ENCODE measurements around the gene FBXO22. TPM values are rescaled to one million over a fixed set of nuclear protein-coding genes. Genes with fewer than 3 reads are reported as not detected.
"Not testable (repeated sequence)": the region's sequence is repeated elsewhere in the genome, so short reads cannot be mapped to it uniquely, and the experiment has no call there.

FBXO22 gene
- total and polyA plus RNA-seq, 11 donors, result 6.1 to 24.9 (median 19.7) TPM

- peaks cover 0 to 5% (median 0%) of the 10 kb centered on the region in 12 donors for H3K9me3 ChIP-seq
- WGBS, 4 donors, result 97 to 100% (median 99%) methylated on average over 1 of the region's 1 CpG
- no peak overlapping the region for H3K27ac ChIP-seq
- DNase-seq (no peak), ATAC-seq (no peak)
- no peak for TF ChIP-seq CTCF (IDR thresholded peaks at IDR 0.05)
- no peak for TF ChIP-seq POLR2A (IDR thresholded peaks at IDR 0.05)
- H3K36me3 ChIP-seq, result no peaks in the 10 kb centered on the region
- intact Hi-C loops (cut with DNase I), result no loop called here
- no peaks in the 10 kb centered on the region for H3K4me1 ChIP-seq
- no peak overlapping the region for H3K4me3 ChIP-seq
- peaks cover 0 to 3% (median 0%) of the 10 kb centered on the region in 9 donors for H3K27me3 ChIP-seq
These were observed 57.7 kb downstream of the FBXO22 start for GRCh38 chr15:75961331-75961730.

DNA sequence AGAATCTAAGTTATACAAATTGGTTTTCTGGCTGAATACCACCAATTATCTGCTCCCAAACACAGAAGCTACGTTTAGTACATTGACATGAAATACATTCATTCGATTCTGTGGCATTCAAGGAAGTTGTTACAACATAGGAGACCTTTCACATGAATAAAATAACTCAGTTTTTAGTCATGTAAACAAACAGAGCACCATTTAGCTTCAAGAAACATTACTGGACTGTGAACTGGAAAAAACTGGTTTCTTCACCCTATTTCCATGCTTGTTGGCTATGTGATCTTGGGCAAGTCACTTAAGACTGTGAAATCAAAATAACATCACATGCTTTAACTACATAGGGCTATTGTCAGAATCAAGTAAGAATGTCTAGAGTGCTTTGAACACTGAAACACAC, 62.4 kb downstream of the FBXO22 start:
- WGBS, 4 donors, result 66 to 75% (median 70%) methylated on average over 2 of the region's 2 CpGs
- no peaks in the 10 kb centered on the region for H3K4me1 ChIP-seq
- no peaks in the 10 kb centered on the region for H3K27me3 ChIP-seq
- TF ChIP-seq POLR2A (IDR thresholded peaks at IDR 0.05) (no peak), CTCF (IDR thresholded peaks at IDR 0.05) (no peak)
- peaks cover 0 to 5% (median 0%) of the 10 kb centered on the region in 12 donors for H3K9me3 ChIP-seq
- intact Hi-C loops (cut with DNase I), result no loop called here
- H3K4me3 ChIP-seq, result no peak overlapping the region
- ATAC-seq (no peak), DNase-seq (no peak)
- no peak overlapping the region for H3K27ac ChIP-seq
- H3K36me3 ChIP-seq, result no peaks in the 10 kb centered on the region

GRCh38 chr15:75976766-75977165, 73.1 kb downstream of the FBXO22 start:
- H3K4me3 ChIP-seq; ATAC-seq; intact Hi-C loops (cut with DNase I); H3K27ac ChIP-seq; DNase-seq; H3K36me3 ChIP-seq; H3K9me3 ChIP-seq; H3K4me1 ChIP-seq: not testable (repeated sequence)
- peaks cover 0 to 10% (median 0%) of the 10 kb centered on the region in 9 donors for H3K27me3 ChIP-seq
- 75 to 93% (median 88%) methylated on average over 1 to 3 of the region's 3 CpGs for WGBS, 4 donors

- H3K4me1 ChIP-seq, result no peaks in the 10 kb centered on the region
- no peak overlapping the region for H3K27ac ChIP-seq
- TF ChIP-seq CTCF (IDR thresholded peaks at IDR 0.05), result no peak
- TF ChIP-seq POLR2A (IDR thresholded peaks at IDR 0.05), result no peak
- 56 to 63% (median 60%) methylated on average over 2 of the region's 2 CpGs for WGBS, 4 donors
- intact Hi-C loops (cut with DNase I), result no loop called here
- no peaks in the 10 kb centered on the region for H3K36me3 ChIP-seq
- no peak overlapping the region for H3K4me3 ChIP-seq
- peaks cover 0 to 10% (median 0%) of the 10 kb centered on the region in 9 donors for H3K27me3 ChIP-seq
- DNase-seq (no peak), ATAC-seq (no peak)
- H3K9me3 ChIP-seq, result no peaks in the 10 kb centered on the region
These were observed 77.6 kb downstream of the FBXO22 start for GRCh38 chr15:75981149-75981815.

DNA sequence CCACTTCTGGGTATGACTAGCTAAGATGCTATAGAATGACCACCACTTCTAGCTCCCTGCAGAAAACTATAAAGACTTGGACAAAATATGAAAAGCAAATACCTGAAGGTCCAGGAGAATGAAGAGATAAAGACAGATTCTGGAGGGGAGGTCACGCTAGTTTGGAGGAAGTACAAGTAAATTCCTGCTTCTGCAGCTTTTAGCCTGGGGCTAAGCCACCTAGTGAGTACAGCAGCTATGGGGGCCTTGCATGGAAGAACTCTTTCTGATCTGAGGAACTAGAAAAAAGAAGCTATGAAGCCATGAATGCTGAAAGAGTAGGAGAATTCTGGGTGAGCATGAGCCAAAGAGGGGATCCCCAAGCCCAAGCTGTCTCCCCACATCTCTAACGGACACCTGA, 78.8 kb downstream of the FBXO22 start:
- TF ChIP-seq CTCF (IDR thresholded peaks at IDR 0.05) (no peak), POLR2A (IDR thresholded peaks at IDR 0.05) (no peak)
- DNase-seq (no peak), ATAC-seq (no peak)
- no peaks in the 10 kb centered on the region for H3K4me1 ChIP-seq
- H3K36me3 ChIP-seq, result no peaks in the 10 kb centered on the region
- no peaks in the 10 kb centered on the region for H3K9me3 ChIP-seq
- H3K27ac ChIP-seq, result no peak overlapping the region
- intact Hi-C loops (cut with DNase I), result no loop called here
- H3K27me3 ChIP-seq, result peaks cover 0 to 10% (median 0%) of the 10 kb centered on the region in 9 donors
- 85 to 90% (median 86%) methylated on average over 2 of the region's 2 CpGs for WGBS, 4 donors
- H3K4me3 ChIP-seq, result no peak overlapping the region

DNA sequence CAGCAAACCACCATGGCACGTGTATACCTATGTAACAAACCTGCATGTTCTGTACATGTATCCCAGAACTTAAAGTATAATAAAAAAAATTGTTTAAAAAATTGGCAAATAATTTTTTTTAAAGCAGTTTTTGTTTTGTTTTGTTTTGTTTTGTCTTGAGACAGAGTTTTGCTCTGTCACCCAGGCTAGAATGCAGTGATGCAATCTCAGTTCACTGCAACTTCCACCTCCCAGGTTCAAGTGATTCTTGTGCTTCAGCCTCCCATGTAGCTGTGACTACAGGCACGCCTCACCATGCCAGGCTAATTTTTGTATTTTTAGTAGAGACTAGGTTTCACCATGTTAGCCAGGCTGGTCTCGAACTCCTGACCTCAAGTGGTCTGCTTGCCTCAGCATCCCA, 81.0 kb downstream of the FBXO22 start:
- H3K27ac ChIP-seq; intact Hi-C loops (cut with DNase I); ATAC-seq; H3K4me3 ChIP-seq; H3K27me3 ChIP-seq; H3K36me3 ChIP-seq; H3K4me1 ChIP-seq; H3K9me3 ChIP-seq; DNase-seq: not testable (repeated sequence)
- 88 to 91% (median 90%) methylated on average over 3 of the region's 3 CpGs for WGBS, 4 donors
